Caco-2 (cell line): ENCODE measurements around the gene TCTN3. TPM values are rescaled to one million over a fixed set of nuclear protein-coding genes. Genes with fewer than 3 reads are reported as not detected.

Source experiments
- BruUV-seq: library from RNA; stranded (reverse); fragments of 400-500 nt; replicated peaks from 2 replicates; lab custom pipeline; 2021; lab: Mats Ljungman, UMichigan
- CTCF ChIA-PET: fragments of 300-600 bp; sonication (Branson Sonifier 250); formaldehyde crosslinking; loops from one replicate; lab custom pipeline; 2022; ENCODE audit warnings: antibody characterized with exemption; lab: Charles Lee
- POLR2A ChIA-PET: fragments of 300-600 bp; sonication (Branson Sonifier 250); formaldehyde crosslinking; loops from one replicate; lab custom pipeline; 2022; ENCODE audit warnings: antibody characterized with exemption; lab: Charles Lee
- DNase-seq, 2 experiments: peaks; one replicate each; pipeline versions ENCODE4 v3.0.0 to v3.0.0-alpha.2; 2020 to 2022
- H3K27me3 ChIP-seq: replicated peaks from 2 replicates; pipeline ENCODE4 v1.6.0; 2011; ENCODE audit warnings: low read length; ENCODE audit not compliant: control insufficient read depth, insufficient read depth
- H3K36me3 ChIP-seq: 2 replicates; pipeline ENCODE4 v1.5.1; 2011; ENCODE audit warnings: low read length; ENCODE audit not compliant: control insufficient read depth, insufficient read depth
- H3K4me1 ChIP-seq: fragments of 250-450 bp; sonication (Bioruptor Pico); 2 replicates; pipeline ENCODE4 v1.5.1; 2020; ENCODE audit warnings: mild to moderate bottlenecking
- H3K4me3 ChIP-seq: 2 replicates; pipeline ENCODE4 v1.5.1; 2011; ENCODE audit warnings: low read depth, mild to moderate bottlenecking, control low read depth, low read length
- H3K9me3 ChIP-seq: fragments of 250-450 bp; sonication (Bioruptor Pico); 2 replicates; pipeline ENCODE4 v1.5.1; 2020; ENCODE audit warnings: mild to moderate bottlenecking, moderate library complexity
- H3K27ac Mint-ChIP-seq: one replicate; pipeline ENCODE4 v1.8.0; 2022; ENCODE audit warnings: mixed read lengths; ENCODE audit not compliant: unreplicated experiment
- H3K27me3 Mint-ChIP-seq: one replicate; pipeline ENCODE4 v1.8.0; 2022; ENCODE audit warnings: mixed read lengths; ENCODE audit not compliant: insufficient read depth, unreplicated experiment
- H3K36me3 Mint-ChIP-seq: one replicate; pipeline ENCODE4 v1.8.0; 2022; ENCODE audit warnings: mild to moderate bottlenecking, mixed read lengths; ENCODE audit not compliant: insufficient read depth, unreplicated experiment
- H3K4me1 Mint-ChIP-seq: one replicate; pipeline ENCODE4 v1.8.0; 2022; ENCODE audit warnings: low read depth, mixed read lengths; ENCODE audit not compliant: unreplicated experiment
- H3K4me3 Mint-ChIP-seq: one replicate; pipeline ENCODE4 v1.8.0; 2022; ENCODE audit warnings: mild to moderate bottlenecking, moderate library complexity, mixed read lengths; ENCODE audit not compliant: unreplicated experiment
- H3K9me3 Mint-ChIP-seq: one replicate; pipeline ENCODE4 v1.8.0; 2022; ENCODE audit warnings: mixed read lengths; ENCODE audit not compliant: unreplicated experiment
- CTCF ChIP-seq, 2 experiments: fragments of 200-600 bp in 1 of 2; IDR thresholded peaks; 1 replicate in 1 of 2; 2 replicates in 1 of 2; pipeline versions ENCODE4 v1.5.1 to v1.8.0; 2011 to 2022; ENCODE audit warnings: antibody characterized with exemption in 1 of 2, control low read depth in 1 of 2, inconsistent platforms in 1 of 2, low read depth in 1 of 2, low read length in 1 of 2, mild to moderate bottlenecking in 1 of 2, moderate library complexity in 1 of 2; ENCODE audit not compliant: insufficient read depth in 1 of 2, severe bottlenecking in 1 of 2, unreplicated experiment in 1 of 2
- intact Hi-C: fragments of 100-400 bp; cut with micrococcal nuclease; formaldehyde crosslinking; loops from one replicate; pipeline ENCODE4 v1.10.0; 2022; ENCODE audit not compliant: unreplicated experiment
- total RNA-seq: library from RNA; stranded (reverse); gene quantifications from 2 replicates; pipeline ENCODE4 v1.2.3, GENCODE V29; 2022

Gene TCTN3
- total RNA-seq, 1 experiment from 2014 or later: 52.1 TPM

GRCh38 chr10:95637140-95637539 lies 56.6 kb downstream of the TCTN3 start:
- no peak overlapping the region for H3K4me3 Mint-ChIP-seq
- DNase-seq: no peak
- H3K27ac Mint-ChIP-seq: peak overlapping the region; percentile 46
- no peak overlapping the region for H3K4me3 ChIP-seq
- H3K27me3 Mint-ChIP-seq: no peaks in the 10 kb centered on the region
- peaks cover 10% of the 10 kb centered on the region for H3K36me3 ChIP-seq
- peaks cover 37% of the 10 kb centered on the region for H3K4me1 ChIP-seq
- no peaks in the 10 kb centered on the region for H3K9me3 ChIP-seq
- ChIA-PET CTCF (no interaction called here), POLR2A (no interaction called here)
- H3K36me3 Mint-ChIP-seq: peaks cover 85% of the 10 kb centered on the region
- peaks cover 43% of the 10 kb centered on the region for H3K4me1 Mint-ChIP-seq
- no peaks in the 10 kb centered on the region for H3K9me3 Mint-ChIP-seq
- no peak for TF ChIP-seq CTCF (IDR thresholded peaks at IDR 0.05; ENCODE audit: insufficient read depth in 1 of 2, low read depth in 1 of 2, low read length in 1 of 2, severe bottlenecking in 1 of 2, unreplicated experiment in 1 of 2)
- H3K27me3 ChIP-seq: no peaks in the 10 kb centered on the region
- intact Hi-C loops: no loop called here
- no TSS peak for BruUV-seq

DNA sequence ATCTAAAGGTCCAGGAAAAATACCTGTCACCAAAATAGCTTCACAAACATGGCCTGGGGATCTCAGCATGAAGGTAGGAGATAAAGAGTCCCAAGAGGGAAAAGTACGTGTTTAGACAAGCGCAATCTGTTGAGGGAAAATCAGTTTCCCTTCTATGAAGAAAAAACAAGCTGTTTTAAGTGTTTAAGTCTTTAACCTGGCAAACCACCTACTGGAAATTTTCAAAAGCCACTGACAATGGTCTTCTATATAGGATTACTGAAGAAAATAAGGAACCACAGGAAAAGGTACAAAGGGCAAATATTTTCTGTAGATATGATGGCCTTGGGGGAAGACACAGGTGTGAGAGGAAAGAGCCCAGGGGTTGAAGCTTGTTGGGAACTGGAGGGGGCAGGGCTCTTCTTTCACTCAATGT lies 58.4 kb downstream of the TCTN3 start:
- Mint-ChIP-seq H3K9me3 (no peaks in the 10 kb centered on the region), H3K4me1 (peaks cover 36% of the 10 kb centered on the region), H3K27me3 (no peaks in the 10 kb centered on the region), H3K4me3 (peak overlapping the region; percentile 40), H3K27ac (peak overlapping the region; percentile 63), H3K36me3 (peaks cover 89% of the 10 kb centered on the region)
- peak; percentile 63 to 72 for DNase-seq
- Histone ChIP-seq H3K4me1 (peaks cover 37% of the 10 kb centered on the region), H3K27me3 (no peaks in the 10 kb centered on the region), H3K4me3 (no peak overlapping the region), H3K9me3 (no peaks in the 10 kb centered on the region), H3K36me3 (peaks cover 8% of the 10 kb centered on the region; the same call in 1 of the 2 replicates)
- no peak for TF ChIP-seq CTCF (IDR thresholded peaks at IDR 0.05; ENCODE audit: insufficient read depth in 1 of 2, low read depth in 1 of 2, low read length in 1 of 2, severe bottlenecking in 1 of 2, unreplicated experiment in 1 of 2)
- intact Hi-C loops: loop anchor here (1.0 kb wide), 2 partner anchors 21 to 40 kb away; partner anchors contain the start of gene ALDH18A1
- ChIA-PET CTCF (interaction anchor here (0.7 to 2.5 kb wide), 2 partner anchors 32 to 59 kb away, joined by 3 to 22 read pairs; partner anchors contain the start of gene TCTN3), POLR2A (interaction anchor here (0.6 to 1.5 kb wide), 5 partner anchors 9 to 346 kb away, joined by 3 to 7 read pairs (median 4); partner anchors contain the start of genes ALDH18A1 and TCTN3)
- BruUV-seq: no TSS peak

DNA sequence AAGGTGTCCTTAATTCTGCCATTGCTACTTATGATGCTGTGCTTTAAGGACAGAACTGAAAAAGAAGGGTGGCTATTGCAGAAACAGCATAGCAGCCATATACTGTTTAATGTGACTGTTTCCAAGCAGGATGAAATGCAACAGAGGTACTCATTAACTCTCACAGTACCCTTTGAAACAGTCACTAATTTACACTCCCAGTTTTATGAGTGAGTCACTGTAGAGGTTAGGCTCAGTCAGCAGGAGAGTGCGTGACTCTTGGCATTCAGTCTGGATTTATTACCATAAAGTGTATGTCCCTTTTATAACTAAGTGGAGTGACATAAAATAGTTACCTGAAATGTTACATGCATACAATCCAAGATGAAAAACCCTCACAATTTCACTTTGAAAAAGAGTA lies 64.9 kb downstream of the TCTN3 start:
- CTCF ChIA-PET: no interaction called here
- DNase-seq: no peak
- no TSS peak for BruUV-seq
- peak overlapping the region; percentile 40 for H3K27ac Mint-ChIP-seq
- intact Hi-C loops: no loop called here
- no peaks in the 10 kb centered on the region for H3K27me3 ChIP-seq
- peaks cover 8% of the 10 kb centered on the region; the same call in 1 of the 2 replicates for H3K36me3 ChIP-seq
- H3K36me3 Mint-ChIP-seq: peaks cover 97% of the 10 kb centered on the region
- TF ChIP-seq CTCF (IDR thresholded peaks at IDR 0.05; ENCODE audit: insufficient read depth in 1 of 2, low read depth in 1 of 2, low read length in 1 of 2, severe bottlenecking in 1 of 2, unreplicated experiment in 1 of 2): no peak
- peaks cover 10% of the 10 kb centered on the region for H3K4me1 Mint-ChIP-seq
- H3K27me3 Mint-ChIP-seq: no peaks in the 10 kb centered on the region
- H3K9me3 Mint-ChIP-seq: no peaks in the 10 kb centered on the region
- POLR2A ChIA-PET: no interaction called here
- no peak overlapping the region for H3K4me3 ChIP-seq
- peaks cover 12% of the 10 kb centered on the region for H3K4me1 ChIP-seq
- no peak overlapping the region for H3K4me3 Mint-ChIP-seq
- H3K9me3 ChIP-seq: no peaks in the 10 kb centered on the region
